OCI-LY7 (cell line): ENCODE measurements around the gene TUBGCP6. TPM values are rescaled to one million over a fixed set of nuclear protein-coding genes. Genes with fewer than 3 reads are reported as not detected.

Experiments
- BruUV-seq: library from RNA; stranded (reverse); fragments of 400-500 nt; replicated peaks from 2 replicates; lab custom pipeline; 2021; lab: Mats Ljungman, UMichigan
- CTCF ChIA-PET: fragments of 300-600 bp; sonication (Branson Sonifier 250); formaldehyde crosslinking; loops from one replicate; lab custom pipeline; 2022; ENCODE audit warnings: antibody characterized with exemption; ENCODE audit not compliant: unreplicated experiment; lab: Charles Lee
- POLR2A ChIA-PET: fragments of 300-600 bp; sonication (Branson Sonifier 250); formaldehyde crosslinking; loops from one replicate; lab custom pipeline; 2022; ENCODE audit warnings: antibody characterized with exemption; lab: Charles Lee
- DNase-seq: peaks from one replicate; pipeline ENCODE4 v3.0.0-alpha.2; 2015; ENCODE audit warnings: low spot score
- H2AFZ ChIP-seq: fragments of 200-600 bp; sonication (generic), shearing (Covaris generic); 2 replicates; pipeline ENCODE4 v1.6.1; 2014; ENCODE audit warnings: mild to moderate bottlenecking, antibody characterized with exemption, low read length, moderate library complexity
- H3K27ac ChIP-seq: fragments of 200-600 bp; sonication (generic); 2 replicates; pipeline ENCODE4 v1.5.1; 2014; ENCODE audit warnings: mixed run types, low read depth, mild to moderate bottlenecking, moderate library complexity, low read length, inconsistent platforms; ENCODE audit not compliant: poor library complexity, severe bottlenecking
- H3K36me3 ChIP-seq: fragments of 200-600 bp; sonication (generic); 2 replicates; pipeline ENCODE4 v1.6.1; 2014; ENCODE audit warnings: mild to moderate bottlenecking, antibody characterized with exemption, low read length, moderate library complexity, mixed read lengths; ENCODE audit not compliant: insufficient read depth
- H3K4me1 ChIP-seq: fragments of 200-600 bp; sonication (generic); 2 replicates; pipeline ENCODE4 v1.5.1; 2014; ENCODE audit warnings: mild to moderate bottlenecking, low read length; ENCODE audit not compliant: insufficient read depth, poor library complexity, severe bottlenecking
- H3K4me2 ChIP-seq: fragments of 200-600 bp; sonication (generic); 2 replicates; pipeline ENCODE4 v1.6.1; 2014; ENCODE audit warnings: mild to moderate bottlenecking, low read length
- H3K4me3 ChIP-seq: fragments of 200-600 bp; sonication (generic); 2 replicates; pipeline ENCODE4 v1.5.1; 2014; ENCODE audit warnings: mild to moderate bottlenecking, low read depth, low read length; ENCODE audit not compliant: poor library complexity, severe bottlenecking
- H3K79me2 ChIP-seq: fragments of 200-600 bp; sonication (generic); 2 replicates; pipeline ENCODE4 v1.6.1; 2016; ENCODE audit warnings: low read depth, mild to moderate bottlenecking, low read length, moderate library complexity, mixed read lengths; ENCODE audit not compliant: insufficient read depth
- H3K9me2 ChIP-seq: fragments of 200-600 bp; sonication (generic); 2 replicates; pipeline ENCODE4 v1.6.1; 2016; ENCODE audit warnings: mild to moderate bottlenecking, low read length, mixed read lengths; ENCODE audit not compliant: insufficient read depth
- H3K9me3 ChIP-seq: fragments of 200-600 bp; sonication (generic); 2 replicates; pipeline ENCODE4 v1.6.1; 2014; ENCODE audit warnings: mild to moderate bottlenecking, mixed run types, low read length, mixed read lengths
- H4K20me1 ChIP-seq: fragments of 200-600 bp; sonication (generic); 2 replicates; pipeline ENCODE4 v1.6.1; 2014; ENCODE audit warnings: mild to moderate bottlenecking, antibody characterized with exemption, low read length, moderate library complexity, mixed read lengths; ENCODE audit not compliant: insufficient read depth
- EZH2phosphoT487 ChIP-seq: fragments of 200-600 bp; sonication (generic); IDR thresholded peaks from 2 replicates; pipeline ENCODE4 v1.6.1; 2018; ENCODE audit warnings: low read depth, borderline replicate concordance, mild to moderate bottlenecking, mixed run types, antibody characterized with exemption, low read length, moderate library complexity, mixed read lengths
- intact Hi-C: fragments of 100-400 bp; cut with micrococcal nuclease; formaldehyde crosslinking; loops from one replicate; pipeline ENCODE4 v1.10.0; 2022; ENCODE audit not compliant: unreplicated experiment
- total RNA-seq, 2 experiments: library from RNA; depleted of rRNA in 1 of 2; stranded (reverse); fragments of >200 nt in 1 of 2; shearing (Covaris generic) in 1 of 2; gene quantifications; 2 replicates each; pipeline ENCODE4 v1.2.3, GENCODE V29; 2014 to 2022
- TF ChIP-seq, protein P1 (sequence below): fragments of 200-600 bp; sonication (generic); conservative IDR thresholded peaks from 2 replicates; pipeline ENCODE4 v1.5.1; 2014; ENCODE audit warnings: mild to moderate bottlenecking, antibody characterized with exemption, low read length, moderate library complexity, mixed read lengths

Gene TUBGCP6
- total RNA-seq, 2 experiments from 2014 or later, result 57.7 to 63.2 TPM

DNA sequence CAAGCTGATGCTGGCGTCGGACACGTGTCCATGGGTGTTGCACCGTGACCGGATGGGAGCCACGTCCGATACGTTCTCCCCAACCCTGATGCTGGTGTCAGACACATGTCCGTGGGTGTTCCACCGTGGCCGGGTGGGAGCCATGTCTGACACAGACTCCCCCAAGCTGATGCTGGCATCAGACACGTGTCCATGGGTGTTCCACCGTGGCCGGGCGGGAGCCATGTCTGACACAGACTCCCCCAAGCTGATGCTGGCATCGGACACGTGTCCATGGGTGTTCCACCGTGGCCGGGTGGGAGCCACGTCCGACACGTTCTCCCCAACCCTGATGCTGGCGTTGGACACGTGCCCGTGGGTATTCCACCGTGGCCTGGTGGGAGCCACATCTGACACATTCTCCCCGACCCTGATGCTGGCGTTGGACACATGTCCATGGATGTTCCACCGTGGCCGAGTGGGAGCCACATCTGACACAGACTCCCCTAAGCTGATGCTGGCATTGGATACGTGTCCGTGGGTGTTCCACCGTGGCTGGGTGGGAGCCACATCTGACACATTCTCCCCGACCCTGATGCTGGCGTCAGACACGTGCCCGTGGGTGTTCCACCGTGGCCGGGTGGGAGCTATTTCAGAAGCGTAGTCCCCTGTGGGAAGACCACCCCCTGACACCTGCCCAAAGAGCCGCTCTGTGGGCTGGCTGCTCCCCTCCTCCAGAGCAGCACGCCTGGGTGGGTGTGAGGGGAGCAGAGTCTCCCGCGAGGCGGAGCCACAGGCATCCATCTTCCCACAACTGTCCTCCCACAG lies 24.0 kb downstream of the TUBGCP6 start:
- no peaks in the 10 kb centered on the region for H3K79me2 ChIP-seq
- H3K4me3 ChIP-seq, result no peak overlapping the region
- no peak overlapping the region for H3K27ac ChIP-seq
- no peaks in the 10 kb centered on the region for H3K4me1 ChIP-seq
- CTCF ChIA-PET, result no interaction called here
- no peaks in the 10 kb centered on the region for H3K9me2 ChIP-seq
- H3K36me3 ChIP-seq, result peaks cover 93% of the 10 kb centered on the region
- H4K20me1 ChIP-seq, result no peaks in the 10 kb centered on the region
- POLR2A ChIA-PET, result no interaction called here
- TSS peak; percentile 44 for BruUV-seq
- no peak overlapping the region for H2AFZ ChIP-seq
- no peak overlapping the region for H3K4me2 ChIP-seq
- H3K9me3 ChIP-seq, result no peaks in the 10 kb centered on the region
- intact Hi-C loops, result no loop called here
- TF ChIP-seq, protein P1, sequence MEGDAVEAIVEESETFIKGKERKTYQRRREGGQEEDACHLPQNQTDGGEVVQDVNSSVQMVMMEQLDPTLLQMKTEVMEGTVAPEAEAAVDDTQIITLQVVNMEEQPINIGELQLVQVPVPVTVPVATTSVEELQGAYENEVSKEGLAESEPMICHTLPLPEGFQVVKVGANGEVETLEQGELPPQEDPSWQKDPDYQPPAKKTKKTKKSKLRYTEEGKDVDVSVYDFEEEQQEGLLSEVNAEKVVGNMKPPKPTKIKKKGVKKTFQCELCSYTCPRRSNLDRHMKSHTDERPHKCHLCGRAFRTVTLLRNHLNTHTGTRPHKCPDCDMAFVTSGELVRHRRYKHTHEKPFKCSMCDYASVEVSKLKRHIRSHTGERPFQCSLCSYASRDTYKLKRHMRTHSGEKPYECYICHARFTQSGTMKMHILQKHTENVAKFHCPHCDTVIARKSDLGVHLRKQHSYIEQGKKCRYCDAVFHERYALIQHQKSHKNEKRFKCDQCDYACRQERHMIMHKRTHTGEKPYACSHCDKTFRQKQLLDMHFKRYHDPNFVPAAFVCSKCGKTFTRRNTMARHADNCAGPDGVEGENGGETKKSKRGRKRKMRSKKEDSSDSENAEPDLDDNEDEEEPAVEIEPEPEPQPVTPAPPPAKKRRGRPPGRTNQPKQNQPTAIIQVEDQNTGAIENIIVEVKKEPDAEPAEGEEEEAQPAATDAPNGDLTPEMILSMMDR, result no peak
- no peak for TF ChIP-seq EZH2phosphoT487
- no peak for DNase-seq

DNA sequence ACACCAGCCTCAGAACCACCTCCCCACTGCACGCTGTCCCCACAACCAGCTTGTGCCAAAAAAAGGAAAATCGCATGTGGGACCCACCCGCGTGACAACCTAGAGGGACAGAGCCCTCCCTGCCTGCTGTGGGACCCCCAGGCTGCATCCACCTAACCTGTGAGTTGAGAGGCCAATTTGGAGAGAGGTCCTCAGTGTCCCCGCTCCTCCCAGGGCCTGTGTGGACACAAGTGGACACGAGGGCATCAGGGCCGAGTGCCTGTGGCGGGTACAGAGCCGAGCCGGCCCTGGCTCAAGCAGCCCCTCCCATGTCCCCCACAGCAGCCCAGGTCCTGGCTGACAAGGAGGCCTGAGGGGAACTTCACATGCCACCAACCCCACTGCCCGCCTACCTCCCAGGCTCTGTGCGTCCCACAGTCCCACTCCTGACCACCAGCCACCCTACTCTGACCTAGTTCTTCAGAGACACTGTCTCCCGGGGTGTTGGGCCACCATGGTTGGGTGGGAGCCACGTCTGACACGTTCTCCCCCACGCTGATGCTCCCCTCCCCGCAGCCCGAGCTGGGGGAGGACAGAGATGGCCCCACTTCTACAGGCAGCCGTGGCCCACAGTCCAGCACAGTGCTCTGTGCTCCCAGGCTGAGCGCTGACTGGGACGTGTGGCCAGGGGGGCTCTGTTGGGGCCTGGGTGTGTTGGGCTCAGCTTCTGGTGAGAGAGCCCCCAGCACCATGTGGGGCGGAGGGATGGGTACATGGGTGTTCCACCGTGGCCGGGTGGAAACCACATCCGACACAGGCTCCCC lies 24.8 kb downstream of the TUBGCP6 start:
- H3K27ac ChIP-seq, result no peak overlapping the region
- no peak overlapping the region for H3K4me2 ChIP-seq
- TF ChIP-seq, protein P1, result no peak
- TF ChIP-seq EZH2phosphoT487, result no peak
- POLR2A ChIA-PET, result no interaction called here
- DNase-seq, result no peak
- H3K36me3 ChIP-seq, result peaks cover 93% of the 10 kb centered on the region
- no peak overlapping the region for H3K4me3 ChIP-seq
- no peak overlapping the region for H2AFZ ChIP-seq
- H3K79me2 ChIP-seq, result no peaks in the 10 kb centered on the region
- intact Hi-C loops, result no loop called here
- CTCF ChIA-PET, result no interaction called here
- H3K9me3 ChIP-seq, result no peaks in the 10 kb centered on the region
- no TSS peak for BruUV-seq
- H4K20me1 ChIP-seq, result no peaks in the 10 kb centered on the region
- H3K4me1 ChIP-seq, result no peaks in the 10 kb centered on the region
- H3K9me2 ChIP-seq, result no peaks in the 10 kb centered on the region
